H1 (cell line): ENCODE data around the gene NAB1. TPM values are rescaled to one million over a fixed set of nuclear protein-coding genes. Genes with fewer than 3 reads are reported as not detected.
A peak's percentile ranks its signal among the peaks of the same experiment; 100 is the strongest.

Experiments used
- CTCF ChIA-PET: fragments of 300-600 bp; sonication (Branson Sonifier 250); formaldehyde crosslinking; loops from one replicate; lab custom pipeline; 2021; ENCODE audit not compliant: partially characterized antibody; lab: Charles Lee
- POLR2A ChIA-PET: fragments of 300-600 bp; sonication (Branson Sonifier 250); formaldehyde crosslinking; loops from one replicate; lab custom pipeline; 2021; ENCODE audit warnings: inconsistent platforms; ENCODE audit not compliant: partially characterized antibody; lab: Charles Lee
- DNase-seq, 2 experiments: peaks; one replicate each; pipeline versions ENCODE4 v3.0.0 to v3.0.0-alpha.2; 2010 to 2022; ENCODE audit warnings: low spot score in 2 of 2, low read depth in 1 of 2, mixed read lengths in 1 of 2
- FAIRE-seq: peaks from 2 replicates; lab custom pipeline; 2011; peaks lifted over from hg19 to GRCh38; lab: Jason Lieb, UNC
- H2AFZ ChIP-seq: 2 replicates; pipeline ENCODE4 v1.8.1; 2012; ENCODE audit warnings: low read length, inconsistent platforms
- H2AK5ac ChIP-seq: 2 replicates; pipeline ENCODE4 v1.6.1; 2013; ENCODE audit warnings: low read depth, low read length
- H2BK120ac ChIP-seq: replicated peaks from 2 replicates; pipeline ENCODE3; 2013; ENCODE audit warnings: low read depth, low read length, inconsistent platforms
- H2BK12ac ChIP-seq: 2 replicates; pipeline ENCODE4 v1.6.1; 2013; ENCODE audit warnings: low read depth, low read length
- H2BK15ac ChIP-seq: 2 replicates; pipeline ENCODE4 v1.6.1; 2013; ENCODE audit warnings: low read length
- H2BK20ac ChIP-seq: 2 replicates; pipeline ENCODE4 v1.6.1; 2013; ENCODE audit warnings: low read length
- H2BK5ac ChIP-seq: 2 replicates; pipeline ENCODE4 v1.6.1; 2013; ENCODE audit warnings: low read depth, low read length
- H3K14ac ChIP-seq: 2 replicates; pipeline ENCODE4 v1.6.1; 2013; ENCODE audit warnings: inconsistent platforms; ENCODE audit not compliant: insufficient read length
- H3K18ac ChIP-seq: 2 replicates; pipeline ENCODE4 v1.6.1; 2013; ENCODE audit warnings: low read length; ENCODE audit errors: extremely low read depth
- H3K23ac ChIP-seq: 2 replicates; pipeline ENCODE4 v1.6.1; 2013; ENCODE audit warnings: inconsistent platforms; ENCODE audit not compliant: insufficient read length
- H3K23me2 ChIP-seq: 2 replicates; pipeline ENCODE4 v1.6.1; 2013; ENCODE audit warnings: low read depth, low read length
- H3K27ac ChIP-seq: 2 replicates; pipeline ENCODE4 v1.6.1; 2011; ENCODE audit warnings: low read depth, low read length, inconsistent platforms
- H3K27me3 ChIP-seq, 4 experiments: replicated peaks in 1 of 4; 1 replicate in 1 of 4; 2 replicates in 3 of 4; pipeline versions ENCODE4 v1.6.1 to v1.8.1; 2011 to 2013; ENCODE audit warnings: low read length in 3 of 4, mild to moderate bottlenecking in 3 of 4, inconsistent platforms in 2 of 4, mixed read lengths in 2 of 4, moderate library complexity in 1 of 4; ENCODE audit not compliant: control insufficient read depth in 3 of 4, insufficient read depth in 3 of 4; ENCODE audit errors: extremely low read depth in 1 of 4
- H3K36me3 ChIP-seq, 4 experiments: 2 replicates each; pipeline versions ENCODE4 v1.6.1 to v1.8.1; 2011 to 2013; ENCODE audit warnings: mild to moderate bottlenecking in 4 of 4, low read length in 3 of 4, moderate library complexity in 2 of 4, control low read depth in 1 of 4, inconsistent platforms in 1 of 4; ENCODE audit not compliant: insufficient read depth in 4 of 4, control insufficient read depth in 2 of 4
- H3K4ac ChIP-seq: replicated peaks from 2 replicates; pipeline ENCODE3; 2013; ENCODE audit warnings: low read length, low read depth, mixed read lengths, inconsistent platforms; ENCODE audit not compliant: insufficient read length
- H3K4me1 ChIP-seq, 4 experiments: replicated peaks in 1 of 4; 1 replicate in 1 of 4; 2 replicates in 3 of 4; pipeline versions ENCODE4 v1.6.1 to v1.8.1; 2011 to 2013; ENCODE audit warnings: low read length in 3 of 4, inconsistent platforms in 2 of 4, mixed read lengths in 1 of 4; ENCODE audit not compliant: insufficient read depth in 4 of 4, control insufficient read depth in 3 of 4
- H3K4me2 ChIP-seq, 2 experiments: 2 replicates each; pipeline versions ENCODE4 v1.6.1 to v1.8.1; 2011 to 2013; ENCODE audit warnings: low read depth in 2 of 2, low read length in 2 of 2, control low read depth in 1 of 2, inconsistent platforms in 1 of 2, mild to moderate bottlenecking in 1 of 2; ENCODE audit not compliant: insufficient read depth in 1 of 2
- H3K4me3 ChIP-seq, 4 experiments: fragments of 200-600, 300-600 bp in 1 of 4; sonication (generic), shearing (Covaris generic), sonication (Bioruptor Twin) in 1 of 4; 2 replicates each; pipeline versions ENCODE4 v1.5.1 to v1.8.1; 2011 to 2016; ENCODE audit warnings: low read length in 4 of 4, low read depth in 3 of 4, control low read depth in 2 of 4, inconsistent platforms in 2 of 4, mild to moderate bottlenecking in 2 of 4, mixed read lengths in 1 of 4, moderate library complexity in 1 of 4; ENCODE audit not compliant: insufficient read depth in 2 of 4; ENCODE audit errors: extremely low read depth in 1 of 4
- H3K56ac ChIP-seq: replicated peaks from 2 replicates; pipeline ENCODE3; 2013; ENCODE audit warnings: low read depth, mild to moderate bottlenecking, mixed read lengths, low read length, inconsistent platforms; ENCODE audit not compliant: insufficient read length
- H3K79me1 ChIP-seq: 2 replicates; pipeline ENCODE4 v1.6.1; 2013; ENCODE audit warnings: low read depth, low read length, control low read depth
- H3K79me2 ChIP-seq, 2 experiments: 2 replicates each; pipeline versions ENCODE4 v1.6.1 to v1.8.1; 2012 to 2013; ENCODE audit warnings: low read length in 2 of 2, mild to moderate bottlenecking in 2 of 2, inconsistent platforms in 1 of 2; ENCODE audit not compliant: insufficient read depth in 2 of 2, control insufficient read depth in 1 of 2
- H3K9ac ChIP-seq, 4 experiments: replicated peaks in 1 of 4; 1 replicate in 1 of 4; 2 replicates in 3 of 4; pipeline versions ENCODE4 v1.6.1 to v1.8.1; 2011 to 2013; ENCODE audit warnings: low read depth in 3 of 4, low read length in 3 of 4, control low read depth in 2 of 4, mild to moderate bottlenecking in 2 of 4, moderate library complexity in 2 of 4, inconsistent platforms in 1 of 4; ENCODE audit errors: extremely low read depth in 1 of 4
- H3K9me3 ChIP-seq, 2 experiments: 2 replicates each; pipeline versions ENCODE4 v1.6.1 to v1.8.1; 2012 to 2013; ENCODE audit warnings: mild to moderate bottlenecking in 2 of 2, moderate library complexity in 2 of 2, control low read depth in 1 of 2, inconsistent platforms in 1 of 2, low read depth in 1 of 2, low read length in 1 of 2, mixed read lengths in 1 of 2; ENCODE audit not compliant: insufficient read depth in 2 of 2
- H4K20me1 ChIP-seq, 2 experiments: replicated peaks in 1 of 2; 2 replicates each; pipeline versions ENCODE3 to v1.8.1; 2011 to 2013; ENCODE audit warnings: inconsistent platforms in 2 of 2, low read length in 2 of 2, mild to moderate bottlenecking in 1 of 2; ENCODE audit not compliant: insufficient read depth in 2 of 2, control insufficient read depth in 1 of 2
- H4K5ac ChIP-seq: 2 replicates; pipeline ENCODE4 v1.6.1; 2013; ENCODE audit warnings: low read length, low read depth, mixed read lengths, inconsistent platforms; ENCODE audit not compliant: insufficient read length
- H4K8ac ChIP-seq: 2 replicates; pipeline ENCODE4 v1.8.0; 2013; ENCODE audit warnings: mild to moderate bottlenecking, moderate library complexity, low read length, inconsistent platforms; ENCODE audit not compliant: insufficient read depth; ENCODE audit errors: extremely low read depth
- H4K91ac ChIP-seq: replicated peaks from 2 replicates; pipeline ENCODE3; 2013; ENCODE audit warnings: low read length, mixed read lengths, inconsistent platforms; ENCODE audit not compliant: insufficient read length
- ASH2L ChIP-seq: fragments of 200-600, 300-600 bp; sonication (generic); IDR thresholded peaks from one replicate; pipeline ENCODE4 v1.7.1; 2017; ENCODE audit warnings: low read length
- KDM1A ChIP-seq: fragments of 200-600, 300-600 bp; sonication (generic); IDR thresholded peaks from 2 replicates; pipeline ENCODE4 v1.7.1; 2016; ENCODE audit warnings: mild to moderate bottlenecking, low read length, borderline replicate concordance
- POLR2AphosphoS5 ChIP-seq: IDR thresholded peaks from 2 replicates; pipeline ENCODE4 v1.6.1; 2011; ENCODE audit warnings: low read depth, low read length
- SAP30 ChIP-seq: fragments of 300-600 bp; sonication (generic); IDR thresholded peaks from 2 replicates; pipeline ENCODE4 v1.7.1; 2012; ENCODE audit warnings: low read length, moderate library complexity, mild to moderate bottlenecking, inconsistent platforms; ENCODE audit not compliant: insufficient read depth, insufficient replicate concordance
- SIN3A ChIP-seq, 2 experiments: IDR thresholded peaks in 1 of 2; conservative IDR thresholded peaks in 1 of 2; 2 replicates each; pipeline ENCODE4 v1.6.1; 2011 to 2012; ENCODE audit warnings: low read length in 2 of 2, improper control_type of control experiment in 1 of 2, low read depth in 1 of 2, mild to moderate bottlenecking in 1 of 2
- TEAD4 ChIP-seq: IDR thresholded peaks from 2 replicates; pipeline ENCODE4 v1.6.1; 2012; ENCODE audit warnings: low read depth, low read length, inconsistent platforms, mixed read lengths
- WGBS, 2 experiments: shearing (Covaris generic) in 1 of 2; methylation state at CpG; one replicate each; pipeline versions ENCODE4 v1.1.6 to v1.1.7; 2013 to 2015; ENCODE audit warnings: low lambda C conversion rate in 2 of 2, mixed read lengths in 2 of 2, inconsistent platforms in 1 of 2, low coverage in 1 of 2, missing lambda C conversion rate in 1 of 2; ENCODE audit not compliant: insufficient replicate concordance in 2 of 2, insufficient coverage in 1 of 2, insufficient read length in 1 of 2; ENCODE audit errors: extremely low coverage in 1 of 2, missing lambda C conversion rate in 1 of 2; 5-methylcytosine and 5-hydroxymethylcytosine counted together
- polyA plus RNA-seq, 7 experiments: library from polyadenylated mRNA; depleted of rRNA in 3 of 7; stranded (reverse) in 5 of 7; unstranded in 2 of 7; fragments of >200 nt in 5 of 7; fragments of 200-250 nt in 2 of 7; gene quantifications; 1 replicate in 5 of 7; 2 replicates in 1 of 7; 4 replicates in 1 of 7; pipeline versions ENCODE4 v1.2.1 to v1.2.3, GENCODE V29; 2011 to 2013; ENCODE audit warnings: missing spikeins in 2 of 7, mixed read lengths in 2 of 7
- total RNA-seq: library from RNA; stranded (reverse); fragmentation: NEBNext Ultra II Directional; extraction: Animal tissue kit (Norgen Biotek cat#: 25700); gene quantifications from 2 replicates; pipeline ENCODE4 v1.2.1, GENCODE V29; 2021
- TF ChIP-seq, protein P1 (sequence below), 3 experiments: IDR thresholded peaks; 1 replicate in 2 of 3; 2 replicates in 1 of 3; pipeline versions ENCODE4 v1.5.1 to v1.6.1; 2011; ENCODE audit warnings: low read length in 3 of 3, mild to moderate bottlenecking in 3 of 3, inconsistent platforms in 2 of 3, low read depth in 1 of 3, moderate library complexity in 1 of 3; ENCODE audit not compliant: insufficient read depth in 1 of 3; ENCODE audit errors: control extremely low read depth in 1 of 3
- TF ChIP-seq, protein P2 (sequence below): IDR thresholded peaks from 2 replicates; pipeline ENCODE4 v1.6.1; 2012; ENCODE audit warnings: inconsistent platforms

Gene NAB1
- total and polyA plus RNA-seq, 2 of the 8 experiments (the other 6 are each of a cell fraction or from before 2014, with no cell fraction given), result 8.5 to 28.6 TPM

DNA sequence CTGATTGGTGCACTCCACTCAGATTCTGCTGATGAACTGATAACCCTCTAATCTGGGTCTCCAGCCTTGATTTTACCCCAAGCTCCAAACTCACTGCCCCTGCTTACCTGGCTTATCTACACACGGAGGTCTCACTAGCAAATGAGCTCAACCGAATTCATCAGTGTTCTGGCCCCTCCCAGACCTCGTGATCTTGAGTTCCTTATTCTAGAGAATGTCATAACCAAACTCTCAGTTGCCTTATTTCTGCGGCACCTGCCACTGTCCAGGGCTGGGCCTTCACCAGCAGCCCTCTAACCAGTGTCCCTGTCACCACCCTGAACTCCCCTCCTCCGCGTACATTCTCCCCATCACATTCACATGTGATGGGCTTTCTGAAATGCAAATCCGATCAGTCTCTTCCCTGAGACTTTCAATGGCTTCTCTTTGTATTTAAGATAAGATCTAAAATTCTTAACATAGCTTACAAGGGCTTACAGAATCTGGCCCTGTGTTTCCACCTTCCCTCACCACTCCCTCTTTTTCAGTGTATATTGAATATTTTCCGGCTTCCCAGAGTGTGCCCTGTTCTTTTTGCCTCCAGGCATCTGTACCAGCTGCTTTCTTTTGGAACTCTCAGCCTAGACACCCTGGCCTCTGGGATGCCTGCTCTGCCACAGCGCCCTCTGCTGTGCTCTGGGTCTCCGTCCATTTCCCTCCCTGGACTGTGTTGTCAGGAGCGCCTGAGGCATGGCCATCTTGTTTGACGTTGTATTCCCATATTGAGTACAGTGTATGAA is 31.1 kb downstream of the NAB1 start:
- Histone ChIP-seq H3K9ac (no peak overlapping the region), H3K4me3 (peak overlapping the region in 1 of 4 experiments; percentile 14; a peak in 1 of 8 replicates), H3K27me3 (no peaks in the 10 kb centered on the region), H4K5ac (no peak overlapping the region), H3K4me1 (peaks cover 3 to 12% (median 8%) of the 10 kb centered on the region in 4 experiments; a peak in 5 of 7 replicates), H3K18ac (peak overlapping the region; percentile 76; the same call in 1 of the 2 replicates), H4K8ac (no peak overlapping the region), H2AK5ac (no peak overlapping the region), H3K23me2 (no peaks in the 10 kb centered on the region), H3K4me2 (peak overlapping the region; percentile 1 to 39; a peak in 2 of 4 replicates), H3K56ac (no peak overlapping the region), H3K4ac (no peak overlapping the region), H2BK12ac (no peak overlapping the region), H3K23ac (no peak overlapping the region), H2BK15ac (no peak overlapping the region), H3K27ac (no peak overlapping the region), H4K91ac (no peak overlapping the region), H4K20me1 (no peaks in the 10 kb centered on the region), H3K14ac (no peak overlapping the region), H3K9me3 (no peaks in the 10 kb centered on the region), H2BK5ac (no peak overlapping the region), H3K79me2 (no peaks in the 10 kb centered on the region), H3K36me3 (no peaks in the 10 kb centered on the region), H2AFZ (no peak overlapping the region), H2BK120ac (no peak overlapping the region), H3K79me1 (no peaks in the 10 kb centered on the region), H2BK20ac (no peak overlapping the region; the same call in 1 of the 2 replicates)
- ChIA-PET CTCF (interaction anchor here (0.6 to 6.1 kb wide), 35 partner anchors 8 to 1835 kb away, joined by 3 to 48 read pairs (median 4); no protein-coding TSS in a partner anchor), POLR2A (interaction anchor here (0.6 to 1.6 kb wide), 4 partner anchors 10 to 357 kb away, joined by 3 to 4 read pairs (median 4); no protein-coding TSS in a partner anchor)
- WGBS, 2 experiments, result 55% methylated on average over 12 of the region's 12 CpGs; no CpG with 5 or more reads in 1 of the 2 experiments
- DNase-seq, result peak; percentile 63 to 79
- peak; percentile 72 for FAIRE-seq
- TF ChIP-seq, protein P1, sequence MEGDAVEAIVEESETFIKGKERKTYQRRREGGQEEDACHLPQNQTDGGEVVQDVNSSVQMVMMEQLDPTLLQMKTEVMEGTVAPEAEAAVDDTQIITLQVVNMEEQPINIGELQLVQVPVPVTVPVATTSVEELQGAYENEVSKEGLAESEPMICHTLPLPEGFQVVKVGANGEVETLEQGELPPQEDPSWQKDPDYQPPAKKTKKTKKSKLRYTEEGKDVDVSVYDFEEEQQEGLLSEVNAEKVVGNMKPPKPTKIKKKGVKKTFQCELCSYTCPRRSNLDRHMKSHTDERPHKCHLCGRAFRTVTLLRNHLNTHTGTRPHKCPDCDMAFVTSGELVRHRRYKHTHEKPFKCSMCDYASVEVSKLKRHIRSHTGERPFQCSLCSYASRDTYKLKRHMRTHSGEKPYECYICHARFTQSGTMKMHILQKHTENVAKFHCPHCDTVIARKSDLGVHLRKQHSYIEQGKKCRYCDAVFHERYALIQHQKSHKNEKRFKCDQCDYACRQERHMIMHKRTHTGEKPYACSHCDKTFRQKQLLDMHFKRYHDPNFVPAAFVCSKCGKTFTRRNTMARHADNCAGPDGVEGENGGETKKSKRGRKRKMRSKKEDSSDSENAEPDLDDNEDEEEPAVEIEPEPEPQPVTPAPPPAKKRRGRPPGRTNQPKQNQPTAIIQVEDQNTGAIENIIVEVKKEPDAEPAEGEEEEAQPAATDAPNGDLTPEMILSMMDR (IDR thresholded peaks at IDR 0.05; ENCODE audit: control extremely low read depth in 1 of 3, insufficient read depth in 1 of 3, low read depth in 1 of 3, low read length in 3 of 3), result peak; percentile 82 to 97 (median 95)
- TF ChIP-seq, protein P2, sequence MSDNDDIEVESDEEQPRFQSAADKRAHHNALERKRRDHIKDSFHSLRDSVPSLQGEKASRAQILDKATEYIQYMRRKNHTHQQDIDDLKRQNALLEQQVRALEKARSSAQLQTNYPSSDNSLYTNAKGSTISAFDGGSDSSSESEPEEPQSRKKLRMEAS, result peak; percentile 44; the same call in 1 of the 2 replicates
- TF ChIP-seq POLR2AphosphoS5 (no peak), ASH2L (peak; percentile 25), KDM1A (peak; percentile 68; the same call in 1 of the 2 replicates), TEAD4 (0 out of 2 replicates have a peak, but pooled peaks have one; percentile 30), SIN3A (conservative IDR thresholded peaks at IDR 0.05 in 1 of 2, IDR thresholded peaks at IDR 0.05 in 1 of 2; ENCODE audit: low read depth in 1 of 2, low read length in 2 of 2) (no peak), SAP30 (no peak)
